GM21737 (cell line): Measurements from ENCODE around the gene BSND.

Experiments
- ATAC-seq: cut with Tn5 transposase; IDR thresholded peaks from one replicate; pipeline ENCODE4 v1.9.1; 2021; ENCODE audit warnings: mild to moderate bottlenecking, moderate library complexity; ENCODE audit not compliant: unreplicated experiment

The BSND gene

DNA sequence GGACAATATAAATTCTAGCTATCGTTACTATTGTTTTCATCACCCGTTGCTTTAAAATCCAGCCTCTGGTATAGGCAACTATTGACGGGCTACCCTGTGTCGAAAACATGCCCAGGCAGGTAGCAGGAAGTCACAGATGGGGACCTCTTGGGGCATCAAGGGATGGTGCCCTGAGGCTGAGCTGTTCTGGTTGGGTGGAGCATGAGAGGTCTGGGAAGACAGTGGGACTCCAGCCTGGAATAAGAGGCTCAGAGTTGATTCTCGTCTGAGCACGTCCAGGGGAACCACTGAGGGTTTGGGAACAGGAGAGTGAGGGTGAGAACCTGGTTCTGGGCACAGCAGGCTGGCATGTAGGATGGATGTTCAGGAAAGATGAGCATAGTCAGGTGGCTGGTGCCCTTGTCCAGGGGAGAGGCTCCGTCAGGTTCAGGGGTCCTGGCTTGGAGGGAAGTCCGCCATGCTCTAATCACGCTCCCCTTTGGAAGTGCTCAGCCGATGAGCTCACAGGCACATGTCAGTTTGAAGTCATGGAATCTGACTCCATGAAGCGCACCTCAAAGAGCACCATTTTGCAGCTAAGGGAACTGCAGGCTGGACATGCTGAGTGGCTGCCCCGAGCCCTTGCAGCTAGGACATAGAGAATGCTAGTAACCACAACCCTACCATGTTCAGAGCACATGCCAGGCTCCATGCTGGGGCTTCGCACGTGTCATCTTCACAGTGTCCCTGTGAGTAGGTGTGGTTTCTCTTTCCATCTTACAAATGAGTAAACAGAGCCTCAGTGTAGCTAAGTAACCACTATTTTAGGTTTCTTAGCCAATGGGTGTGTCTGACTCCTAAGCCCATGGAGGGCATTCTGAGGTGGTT lies 61.6 kb downstream of the BSND start:
- ATAC-seq = no peak

DNA sequence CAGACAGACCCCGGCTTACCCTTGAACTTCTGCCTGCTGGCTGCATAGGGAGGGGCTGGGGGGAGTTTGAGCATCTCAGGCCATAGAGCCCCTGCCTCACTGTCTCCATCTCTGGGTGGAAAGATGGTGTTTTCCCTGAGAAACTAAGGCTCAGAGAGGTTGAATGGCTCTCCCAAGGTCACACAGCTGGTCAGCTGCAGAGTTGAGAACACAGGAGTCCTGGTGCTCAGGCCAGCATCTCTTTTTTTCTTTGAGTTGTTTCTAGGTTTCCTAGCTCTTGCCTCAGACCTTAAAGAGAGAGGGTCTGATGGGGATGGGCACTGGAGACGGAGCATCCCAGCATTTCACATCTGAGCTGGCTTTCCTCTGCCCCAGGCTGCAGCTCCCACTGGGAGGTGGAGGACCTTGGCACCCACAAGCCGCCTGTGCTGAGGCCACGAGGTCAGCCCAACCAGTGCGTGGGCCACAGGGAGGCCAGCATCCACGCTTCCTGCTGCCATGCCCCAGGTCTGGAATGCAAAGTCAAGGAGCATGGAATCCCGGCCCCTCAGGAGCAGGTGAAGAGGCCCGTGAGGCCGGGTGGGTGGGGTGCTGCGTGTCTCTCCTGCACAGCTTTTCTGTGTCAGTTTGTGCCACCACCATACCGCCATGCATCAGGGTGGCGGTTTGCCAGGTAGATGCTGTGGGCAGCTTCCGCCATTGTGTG lies 62.4 kb downstream of the BSND start:
- no peak for ATAC-seq
